OCI-LY3 (cell line): ENCODE measurements around the gene SPSB1.

ENCODE experiments used
- H2AFZ ChIP-seq: fragments of 200-600, 300-600 bp; shearing (Covaris generic); 2 replicates; pipeline ENCODE4 v1.6.0; 2014; ENCODE audit warnings: antibody characterized with exemption, low read depth, low read length
- H3K27ac ChIP-seq: fragments of 200-600, 300-600 bp; sonication (generic); 2 replicates; pipeline ENCODE4 v1.5.1; 2014; ENCODE audit warnings: mild to moderate bottlenecking, low read length, moderate library complexity, mixed read lengths
- H3K27me3 ChIP-seq: fragments of 200-600, 300-600 bp; sonication (generic); 2 replicates; pipeline ENCODE4 v1.6.1; 2014; ENCODE audit warnings: low read depth, low read length, mixed read lengths
- H3K36me3 ChIP-seq: fragments of 200-600, 300-600 bp; sonication (generic); replicated peaks from 2 replicates; pipeline ENCODE3; 2014; ENCODE audit warnings: low read depth, low read length, mixed read lengths
- H3K4me1 ChIP-seq: fragments of 300-600, 200-600 bp; sonication (generic); 2 replicates; pipeline ENCODE4 v1.6.1; 2014; ENCODE audit warnings: low read length, mixed read lengths
- H3K4me2 ChIP-seq: fragments of 200-600, 300-600 bp; sonication (generic); 2 replicates; pipeline ENCODE4 v1.6.1; 2014; ENCODE audit warnings: low read length, mixed read lengths
- H3K4me3 ChIP-seq: fragments of 300-600, 200-600 bp; sonication (generic); 2 replicates; pipeline ENCODE4 v1.5.1; 2014; ENCODE audit warnings: antibody characterized with exemption, mild to moderate bottlenecking, low read length, moderate library complexity
- H3K79me2 ChIP-seq: fragments of 300-600, 200-600 bp; shearing (Covaris generic); 2 replicates; pipeline ENCODE4 v1.6.1; 2014; ENCODE audit warnings: mild to moderate bottlenecking, low read length, mixed read lengths
- H3K9ac ChIP-seq: fragments of 300-600, 200-600 bp; shearing (Covaris generic); 2 replicates; pipeline ENCODE4 v1.6.0; 2014; ENCODE audit warnings: mild to moderate bottlenecking, low read length, moderate library complexity
- H3K9me3 ChIP-seq: fragments of 200-600, 300-600 bp; shearing (Covaris generic); 2 replicates; pipeline ENCODE4 v1.6.1; 2014; ENCODE audit warnings: low read length, mixed read lengths; ENCODE audit not compliant: insufficient read depth
- H4K20me1 ChIP-seq: fragments of 200-600, 300-600 bp; sonication (generic); 2 replicates; pipeline ENCODE4 v1.6.1; 2016; ENCODE audit warnings: low read length, mixed read lengths; ENCODE audit not compliant: insufficient read depth
- CTCF ChIP-seq: fragments of 200-600, 300-600 bp; sonication (generic); IDR thresholded peaks from 2 replicates; pipeline ENCODE4 v1.5.1; 2014; ENCODE audit warnings: antibody characterized with exemption, low read length, low read depth
- EZH2phosphoT487 ChIP-seq: fragments of 200-600 bp; shearing (Covaris generic); IDR thresholded peaks from 2 replicates; pipeline ENCODE4 v1.6.1; 2018; ENCODE audit warnings: antibody characterized with exemption, mixed run types, low read depth

SPSB1 gene

DNA sequence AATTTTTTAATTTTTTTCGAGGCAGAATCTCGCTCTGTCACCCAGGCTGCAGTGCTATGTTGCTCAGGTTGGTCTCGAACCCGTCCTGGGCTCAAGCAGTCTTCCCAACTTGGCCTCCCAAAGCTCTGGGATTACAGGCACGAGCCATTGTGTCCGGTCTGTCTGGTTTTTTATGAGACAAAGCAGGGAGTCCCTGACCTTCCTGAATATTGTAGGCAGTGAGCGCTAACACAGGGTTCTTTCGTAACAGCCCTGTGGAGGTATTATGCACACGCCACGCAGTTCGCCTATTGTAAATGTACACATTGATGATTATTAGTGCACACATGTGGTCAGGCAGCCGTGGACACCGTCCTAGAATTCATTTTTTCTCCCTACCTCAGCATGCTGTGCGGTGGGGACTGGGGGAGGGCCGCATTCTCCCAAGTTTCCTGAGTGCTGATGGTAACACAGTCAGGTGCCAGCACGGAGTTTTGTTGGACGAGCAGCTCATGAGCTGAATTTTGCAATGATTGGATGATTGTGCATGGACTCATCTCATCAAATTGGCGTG, 19.6 kb downstream of the SPSB1 start:
- no peak overlapping the region for H3K4me2 ChIP-seq
- H3K9ac ChIP-seq, result no peak overlapping the region
- peaks cover 11% of the 10 kb centered on the region for H3K4me1 ChIP-seq
- TF ChIP-seq CTCF, result no peak
- TF ChIP-seq EZH2phosphoT487, result no peak
- no peak overlapping the region for H3K27ac ChIP-seq
- H3K79me2 ChIP-seq, result no peaks in the 10 kb centered on the region
- H4K20me1 ChIP-seq, result no peaks in the 10 kb centered on the region
- H3K27me3 ChIP-seq, result no peaks in the 10 kb centered on the region
- no peaks in the 10 kb centered on the region for H3K36me3 ChIP-seq
- H3K9me3 ChIP-seq, result no peaks in the 10 kb centered on the region
- H3K4me3 ChIP-seq, result no peak overlapping the region
- H2AFZ ChIP-seq, result no peak overlapping the region

GRCh38 chr1:9313576-9313975, 20.9 kb downstream of the SPSB1 start:
- Histone ChIP-seq H3K9ac (no peak overlapping the region), H3K36me3 (no peaks in the 10 kb centered on the region), H4K20me1 (no peaks in the 10 kb centered on the region), H3K4me3 (no peak overlapping the region), H2AFZ (no peak overlapping the region), H3K4me1 (peaks cover 11% of the 10 kb centered on the region), H3K9me3 (no peaks in the 10 kb centered on the region), H3K4me2 (no peak overlapping the region), H3K27me3 (no peaks in the 10 kb centered on the region), H3K27ac (no peak overlapping the region), H3K79me2 (no peaks in the 10 kb centered on the region)
- TF ChIP-seq CTCF, result no peak
- no peak for TF ChIP-seq EZH2phosphoT487

- H3K36me3 ChIP-seq, result no peaks in the 10 kb centered on the region
- peaks cover 11% of the 10 kb centered on the region for H3K4me1 ChIP-seq
- H3K79me2 ChIP-seq, result no peaks in the 10 kb centered on the region
- no peak overlapping the region for H3K27ac ChIP-seq
- H2AFZ ChIP-seq, result no peak overlapping the region
- no peaks in the 10 kb centered on the region for H3K9me3 ChIP-seq
- H3K27me3 ChIP-seq, result no peaks in the 10 kb centered on the region
- H4K20me1 ChIP-seq, result no peaks in the 10 kb centered on the region
- TF ChIP-seq CTCF (no peak), EZH2phosphoT487 (no peak)
- no peak overlapping the region for H3K9ac ChIP-seq
- no peak overlapping the region for H3K4me3 ChIP-seq
- no peak overlapping the region for H3K4me2 ChIP-seq
These were observed 21.4 kb downstream of the SPSB1 start for GRCh38 chr1:9314111-9314510.

- Histone ChIP-seq H3K4me3 (no peak overlapping the region), H2AFZ (no peak overlapping the region), H3K4me2 (no peak overlapping the region), H3K27ac (no peak overlapping the region), H3K27me3 (no peaks in the 10 kb centered on the region), H3K36me3 (no peaks in the 10 kb centered on the region), H3K4me1 (peaks cover 16% of the 10 kb centered on the region), H4K20me1 (no peaks in the 10 kb centered on the region), H3K9me3 (no peaks in the 10 kb centered on the region), H3K9ac (no peak overlapping the region), H3K79me2 (no peaks in the 10 kb centered on the region)
- TF ChIP-seq CTCF (no peak), EZH2phosphoT487 (no peak)
These were observed 22.2 kb downstream of the SPSB1 start for GRCh38 chr1:9314711-9315379.
